Lung (tissue), 12 donors: ENCODE measurements around the gene KRTAP4-8. TPM values are rescaled to one million over a fixed set of nuclear protein-coding genes. Genes with fewer than 3 reads are reported as not detected.
"Not testable (repeated sequence)": the region's sequence is repeated elsewhere in the genome, so short reads cannot be mapped to it uniquely, and the experiment has no call there.

Source experiments
- ATAC-seq: fragments of 200-7000 bp; cut with Tn5 transposase; one replicate; pipeline ENCODE4 v1.9.1; 2020; ENCODE audit warnings: moderate number of reproducible peaks; ENCODE audit not compliant: insufficient read depth, low FRiP score
- DNase-seq, 3 donors: peaks; one replicate each; pipeline ENCODE4 v3.0.0-alpha.2; 2013 to 2017
- H3K27ac ChIP-seq, 2 donors: one replicate each; pipeline ENCODE4 v1.5.1; 2013; ENCODE audit warnings: mild to moderate bottlenecking in 2 of 2, moderate library complexity in 2 of 2, control low read depth in 1 of 2, inconsistent platforms in 1 of 2, low read depth in 1 of 2, low read length in 1 of 2
- H3K27me3 ChIP-seq, 3 donors: one replicate each; pipeline ENCODE4 v1.5.1; 2013; ENCODE audit warnings: low read length in 2 of 3; ENCODE audit not compliant: control insufficient read depth in 3 of 3, insufficient read depth in 3 of 3
- H3K36me3 ChIP-seq, 4 donors: one replicate each; pipeline ENCODE4 v1.5.1; 2013; ENCODE audit warnings: low read length in 4 of 4, mild to moderate bottlenecking in 1 of 4, moderate library complexity in 1 of 4; ENCODE audit not compliant: control insufficient read depth in 4 of 4, insufficient read depth in 4 of 4
- H3K4me1 ChIP-seq, 5 donors: one replicate each; pipeline ENCODE4 v1.5.1; 2013; ENCODE audit warnings: low read length in 5 of 5, mild to moderate bottlenecking in 2 of 5, moderate library complexity in 1 of 5; ENCODE audit not compliant: control insufficient read depth in 5 of 5, insufficient read depth in 5 of 5
- H3K4me3 ChIP-seq: one replicate; pipeline ENCODE4 v1.5.1; 2013; ENCODE audit warnings: mild to moderate bottlenecking, control low read depth, moderate library complexity
- H3K9ac ChIP-seq, 2 donors: one replicate each; pipeline ENCODE4 v1.5.1; 2013; ENCODE audit warnings: low read length in 2 of 2, control low read depth in 1 of 2; ENCODE audit not compliant: insufficient read depth in 1 of 2
- H3K9me3 ChIP-seq, 4 donors: one replicate each; pipeline ENCODE4 v1.5.1; 2013; ENCODE audit warnings: low read length in 3 of 4, mild to moderate bottlenecking in 1 of 4, moderate library complexity in 1 of 4; ENCODE audit not compliant: control insufficient read depth in 4 of 4, insufficient read depth in 3 of 4
- WGBS, 2 donors: extraction: QIAGEN DNeasy Blood & Tissue Kit; methylation state at CpG; one replicate each; pipeline ENCODE4 v1.1.7; 2013; 5-methylcytosine and 5-hydroxymethylcytosine counted together
- polyA plus RNA-seq, 2 donors: library from polyadenylated mRNA; stranded (reverse); fragments of 200-250 nt; gene quantifications; one replicate each; pipeline ENCODE4 v1.2.1, GENCODE V29; 2013
- total RNA-seq, 2 donors: library from RNA; depleted of rRNA in 1 of 2; stranded (reverse); fragments of >200 nt in 1 of 2; gene quantifications; one replicate each; pipeline ENCODE4 v1.2.1, GENCODE V29; 2014 to 2021
- TF ChIP-seq, protein P1 (sequence below): IDR thresholded peaks from 2 replicates; pipeline ENCODE4 v1.5.1; 2012; ENCODE audit warnings: mild to moderate bottlenecking; ENCODE audit errors: control extremely low read depth, extremely low read depth
- donor health status: control.
- donor health status: control.
- donor health status: Bipolar disorder and iron deficiency.
- donor health status: healthy.
- donor health status: DM: yes; HTN: yes; CAD: no.

KRTAP4-8 gene
- total and polyA plus RNA-seq, 4 donors = not detected

DNA sequence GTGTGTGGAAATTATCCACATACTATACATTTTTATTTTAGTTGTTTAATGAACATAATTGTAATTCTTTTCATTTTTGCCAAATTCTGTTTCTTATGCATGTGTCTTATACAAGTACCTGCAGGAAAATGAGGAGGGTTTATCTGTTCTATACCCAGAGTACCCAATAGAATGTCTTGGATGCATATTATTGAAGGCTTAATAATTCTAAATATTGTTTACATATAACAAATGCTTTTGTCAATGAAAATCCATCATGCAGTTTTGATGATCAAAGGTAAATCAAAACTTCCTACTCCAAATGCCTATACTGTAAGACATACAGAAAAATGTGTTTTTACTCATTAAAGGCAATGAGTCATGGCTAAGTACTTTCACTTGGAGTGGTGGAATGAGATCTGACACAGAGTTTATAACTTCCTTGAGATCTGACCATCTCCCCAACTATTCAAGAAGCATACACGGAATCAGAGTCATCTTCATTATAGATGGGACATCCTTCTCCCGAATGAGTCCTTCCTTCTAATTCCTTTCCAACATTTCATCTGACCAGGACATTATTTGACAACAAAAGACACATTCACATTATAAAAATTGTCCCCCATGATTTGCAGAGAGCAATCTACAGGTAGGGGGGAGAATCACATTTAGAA, 6.6 kb upstream of the KRTAP4-8 start:
- not testable (repeated sequence) for H3K9me3 ChIP-seq, ATAC-seq, H3K4me3 ChIP-seq, H3K27me3 ChIP-seq, H3K9ac ChIP-seq, DNase-seq, H3K36me3 ChIP-seq, H3K27ac ChIP-seq, H3K4me1 ChIP-seq
- 71 to 89% methylated on average over 2 of the region's 2 CpGs for WGBS, 2 donors

DNA sequence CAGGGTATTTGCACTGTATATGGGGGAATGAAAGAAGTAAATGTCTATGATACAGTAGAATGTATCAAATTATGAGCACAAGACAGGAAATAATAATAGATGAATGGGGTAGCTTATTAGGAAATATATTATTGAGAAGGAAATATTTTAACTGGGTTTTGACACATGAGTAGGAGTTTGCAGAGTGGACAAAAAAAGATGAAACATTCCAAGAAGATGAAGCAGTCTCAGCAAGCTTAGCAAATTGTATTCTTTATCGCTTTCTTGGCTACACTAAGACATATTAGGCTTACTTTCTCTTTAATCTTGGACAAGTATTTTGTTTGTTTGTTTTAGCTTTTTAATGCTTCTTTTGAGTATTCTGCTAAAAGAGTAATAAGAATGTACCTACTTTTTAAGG, 6.0 kb upstream of the KRTAP4-8 start:
- Histone ChIP-seq H3K27ac (no peak overlapping the region), H3K4me1 (peaks cover 0 to 1% (median 0%) of the 10 kb centered on the region in 5 donors), H3K9me3 (no peaks in the 10 kb centered on the region), H3K36me3 (no peaks in the 10 kb centered on the region), H3K9ac (no peak overlapping the region), H3K27me3 (no peaks in the 10 kb centered on the region), H3K4me3 (no peak overlapping the region)
- 96 to 98% methylated on average over 1 of the region's 1 CpG for WGBS, 2 donors
- ATAC-seq = no peak
- TF ChIP-seq, protein P1, sequence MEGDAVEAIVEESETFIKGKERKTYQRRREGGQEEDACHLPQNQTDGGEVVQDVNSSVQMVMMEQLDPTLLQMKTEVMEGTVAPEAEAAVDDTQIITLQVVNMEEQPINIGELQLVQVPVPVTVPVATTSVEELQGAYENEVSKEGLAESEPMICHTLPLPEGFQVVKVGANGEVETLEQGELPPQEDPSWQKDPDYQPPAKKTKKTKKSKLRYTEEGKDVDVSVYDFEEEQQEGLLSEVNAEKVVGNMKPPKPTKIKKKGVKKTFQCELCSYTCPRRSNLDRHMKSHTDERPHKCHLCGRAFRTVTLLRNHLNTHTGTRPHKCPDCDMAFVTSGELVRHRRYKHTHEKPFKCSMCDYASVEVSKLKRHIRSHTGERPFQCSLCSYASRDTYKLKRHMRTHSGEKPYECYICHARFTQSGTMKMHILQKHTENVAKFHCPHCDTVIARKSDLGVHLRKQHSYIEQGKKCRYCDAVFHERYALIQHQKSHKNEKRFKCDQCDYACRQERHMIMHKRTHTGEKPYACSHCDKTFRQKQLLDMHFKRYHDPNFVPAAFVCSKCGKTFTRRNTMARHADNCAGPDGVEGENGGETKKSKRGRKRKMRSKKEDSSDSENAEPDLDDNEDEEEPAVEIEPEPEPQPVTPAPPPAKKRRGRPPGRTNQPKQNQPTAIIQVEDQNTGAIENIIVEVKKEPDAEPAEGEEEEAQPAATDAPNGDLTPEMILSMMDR = no peak
- DNase-seq = no peak

DNA sequence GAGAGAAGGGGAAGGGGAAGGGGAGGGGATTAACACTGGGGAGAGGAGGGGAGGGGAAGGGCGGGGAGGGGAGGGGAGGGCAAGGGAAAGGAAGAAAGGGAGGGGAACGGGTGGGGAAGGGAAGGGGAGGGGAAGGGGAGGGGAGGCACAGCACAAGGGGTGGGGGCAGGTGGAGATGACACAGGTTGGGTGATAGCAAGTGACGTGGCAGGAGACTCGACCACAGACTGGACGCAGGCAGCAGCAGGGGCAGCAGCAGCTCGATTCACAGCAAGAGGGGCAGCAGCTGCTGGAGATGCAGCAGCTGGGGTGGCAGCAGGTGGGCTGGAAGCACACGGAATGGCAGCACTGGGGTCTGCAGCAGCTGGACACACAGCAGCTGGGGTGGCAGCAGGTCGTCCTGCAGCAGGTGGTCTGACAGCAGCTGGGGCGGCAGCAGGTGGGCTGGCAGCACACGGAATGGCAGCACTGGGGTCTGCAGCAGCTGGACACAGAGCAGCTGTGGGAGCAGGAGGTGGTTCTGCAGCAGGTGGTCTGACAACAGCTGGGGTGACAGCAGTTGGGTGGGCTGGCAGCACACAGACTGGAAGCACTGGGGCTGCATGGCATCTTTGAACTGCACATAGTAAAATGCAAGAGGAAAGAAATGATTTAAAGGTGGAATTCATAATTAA, 3.8 kb upstream of the KRTAP4-8 start, which contains the start of gene KRTAP4-16:
Gene KRTAP4-16 (minus strand): TSS at position 624 of the 674 bp plus-strand sequence. CDS start 0 bp downstream, at position 624.
- Histone ChIP-seq H3K4me1 (no peaks in the 10 kb centered on the region), H3K27me3 (no peaks in the 10 kb centered on the region), H3K27ac (no peak within 1 kb of the TSS), H3K36me3 (no peaks in the 10 kb centered on the region), H3K9me3 (no peaks in the 10 kb centered on the region), H3K4me3 (no peak within 1 kb of the TSS), H3K9ac (no peak within 1 kb of the TSS)
- WGBS, 2 donors = 65 to 71% methylated on average over 9 of the region's 10 CpGs
- DNase-seq = no peak
- ATAC-seq = no peak
- TF ChIP-seq, protein P1 = no peak

DNA sequence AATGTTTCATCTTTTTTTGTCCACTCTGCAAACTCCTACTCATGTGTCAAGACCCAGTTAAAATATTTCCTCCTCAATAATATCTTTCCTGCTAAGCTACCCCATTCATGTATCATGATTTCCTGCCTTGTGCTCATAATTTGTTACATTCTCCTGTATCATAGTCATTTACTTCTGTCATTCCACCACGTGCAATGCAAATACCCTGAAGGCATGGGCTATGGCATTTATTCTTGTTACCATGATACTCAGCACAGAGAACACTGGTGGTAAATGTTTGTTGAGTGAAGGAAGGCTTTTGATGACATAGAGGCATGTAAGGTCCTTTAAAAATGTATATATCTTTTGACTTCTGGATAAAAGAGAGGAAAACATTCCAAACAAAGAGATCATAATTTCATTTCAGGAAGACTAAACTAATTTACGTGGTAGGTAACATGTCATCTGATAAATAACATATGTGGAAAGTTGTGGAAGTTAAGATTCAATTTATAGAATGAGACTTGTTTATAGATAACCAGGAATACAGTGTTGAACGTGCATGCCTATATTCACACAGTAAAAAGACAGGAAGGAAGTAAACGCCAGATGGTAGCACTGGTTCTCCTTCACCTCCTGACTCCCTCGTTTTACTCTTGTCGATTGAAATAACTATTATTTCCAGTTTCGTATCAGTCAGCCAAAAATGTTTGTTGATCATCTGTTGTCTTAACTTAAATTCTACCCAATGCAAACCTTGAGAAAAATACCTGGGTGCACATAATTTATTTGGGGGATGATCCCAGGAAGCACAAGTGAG, 1.9 kb upstream of the KRTAP4-8 start:
- ATAC-seq, H3K27me3 ChIP-seq, DNase-seq, H3K4me3 ChIP-seq, H3K27ac ChIP-seq, H3K9me3 ChIP-seq, H3K36me3 ChIP-seq, H3K9ac ChIP-seq, H3K4me1 ChIP-seq: not testable (repeated sequence)
- 22 to 44% methylated on average over 7 of the region's 7 CpGs for WGBS, 2 donors
